Measurements from ENCODE around the gene CFP. TPM values are rescaled to one million over a fixed set of nuclear protein-coding genes. Genes with fewer than 3 reads are reported as not detected.
"Not testable (repeated sequence)": the region's sequence is repeated elsewhere in the genome, so short reads cannot be mapped to it uniquely, and the experiment has no call there.

CFP gene
- total RNA-seq, 2 donors from 2014 or later = 3.9 to 10.9 TPM

DNA sequence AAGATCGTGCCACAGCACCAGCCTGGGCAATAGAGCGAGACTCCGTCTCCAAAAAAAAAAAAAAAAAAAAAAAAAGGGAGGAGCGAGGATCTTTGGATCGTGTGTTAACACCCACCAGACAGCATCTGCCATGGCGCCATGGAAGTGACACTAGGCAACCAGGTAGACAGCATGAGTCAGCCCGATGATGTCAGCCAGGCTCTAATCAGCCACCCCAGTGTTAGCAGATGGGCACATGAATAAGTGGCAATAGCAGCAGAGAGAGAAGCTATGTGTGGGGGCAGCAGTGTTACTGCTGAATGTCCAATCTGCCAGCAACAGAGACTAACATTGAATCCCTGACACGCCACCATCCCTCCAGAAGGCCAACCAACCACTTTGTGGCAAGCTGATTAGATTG lies 16.6 kb downstream of the CFP start:
- DNase-seq (no peak), ATAC-seq (no peak)
- intact Hi-C loops (cut with DNase I) = no loop called here

DNA sequence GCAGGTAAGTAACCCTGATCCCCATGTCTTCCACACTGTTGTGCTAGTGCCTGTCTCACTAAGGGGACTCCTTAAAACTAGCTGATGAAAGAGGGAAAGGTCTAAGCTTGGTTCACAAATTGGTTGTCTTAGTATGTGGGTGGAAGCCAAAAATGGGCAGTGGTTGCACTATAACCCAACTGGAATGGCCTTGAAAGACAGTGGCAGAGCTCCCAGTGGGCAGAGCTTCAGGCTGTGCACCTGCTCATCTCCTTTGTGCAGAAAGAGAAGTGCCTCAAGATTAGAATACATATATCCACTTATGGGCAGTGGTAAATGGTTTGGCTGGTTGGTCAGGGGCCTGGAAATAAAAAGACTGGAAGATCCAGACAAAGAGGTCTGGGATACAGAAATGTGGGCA lies 17.3 kb downstream of the CFP start:
- intact Hi-C loops (cut with DNase I) = no loop called here
- ATAC-seq = no peak
- no peak for DNase-seq

DNA sequence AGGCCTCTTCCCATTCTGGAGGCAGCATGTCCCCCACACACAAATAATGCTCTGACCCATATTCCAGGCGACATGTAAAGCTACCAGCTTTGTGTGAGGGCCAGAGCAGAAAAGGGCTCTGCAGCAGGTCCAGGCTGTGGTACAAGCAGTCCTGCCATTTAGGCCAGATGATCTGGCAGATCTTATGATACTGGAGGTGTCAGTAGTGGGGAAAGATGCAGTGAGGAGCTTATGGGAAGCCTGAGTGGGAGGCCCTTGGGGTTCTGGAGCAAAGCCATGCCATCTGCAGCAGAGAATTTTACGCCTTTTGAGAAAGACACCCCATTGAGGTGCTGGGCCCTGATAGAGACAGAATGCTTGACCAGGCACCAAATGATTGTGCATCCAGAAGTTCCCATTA lies 17.8 kb downstream of the CFP start:
- ATAC-seq (no peak), DNase-seq (no peak)
- intact Hi-C loops (cut with DNase I) = no loop called here

DNA sequence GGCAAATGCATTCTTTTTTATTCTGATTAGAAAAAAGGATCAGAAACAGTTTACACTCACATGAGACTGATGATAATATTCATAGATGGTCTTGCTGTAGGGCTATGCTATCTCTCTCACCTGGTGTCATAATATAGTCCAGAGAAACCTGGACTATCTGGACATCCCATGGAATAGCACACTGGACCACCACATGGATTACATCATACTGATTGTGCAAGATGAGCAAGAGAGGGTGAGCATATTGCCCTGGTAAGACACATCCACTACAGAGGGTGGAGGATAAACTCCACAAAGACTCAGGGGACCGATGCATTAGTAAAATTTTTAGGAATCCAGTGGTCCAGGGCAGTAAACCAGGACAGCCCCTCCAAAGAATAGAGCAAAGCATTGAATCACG lies 18.2 kb downstream of the CFP start:
- ATAC-seq = no peak
- intact Hi-C loops (cut with DNase I) = no loop called here
- no peak for DNase-seq

DNA sequence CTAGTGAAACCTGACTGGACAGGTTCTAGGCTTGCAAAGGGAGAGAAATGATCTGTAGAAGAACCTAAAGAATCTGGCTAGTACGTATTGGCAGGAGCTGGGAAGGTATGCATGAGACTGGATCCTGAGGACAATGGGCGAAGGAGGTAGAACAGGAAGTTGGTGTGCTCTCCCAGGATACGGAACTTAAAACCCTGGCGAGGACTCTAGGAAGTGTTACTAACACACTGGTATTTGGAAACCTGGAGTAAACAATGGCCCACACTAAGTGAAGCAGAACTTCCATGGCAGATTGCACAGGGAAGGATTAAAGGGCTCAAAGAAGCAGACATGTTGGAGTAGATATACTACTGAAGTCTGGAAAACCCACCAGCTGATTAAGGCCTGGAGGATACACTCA lies 19.2 kb downstream of the CFP start:
- ATAC-seq = no peak
- intact Hi-C loops (cut with DNase I) = no loop called here

DNA sequence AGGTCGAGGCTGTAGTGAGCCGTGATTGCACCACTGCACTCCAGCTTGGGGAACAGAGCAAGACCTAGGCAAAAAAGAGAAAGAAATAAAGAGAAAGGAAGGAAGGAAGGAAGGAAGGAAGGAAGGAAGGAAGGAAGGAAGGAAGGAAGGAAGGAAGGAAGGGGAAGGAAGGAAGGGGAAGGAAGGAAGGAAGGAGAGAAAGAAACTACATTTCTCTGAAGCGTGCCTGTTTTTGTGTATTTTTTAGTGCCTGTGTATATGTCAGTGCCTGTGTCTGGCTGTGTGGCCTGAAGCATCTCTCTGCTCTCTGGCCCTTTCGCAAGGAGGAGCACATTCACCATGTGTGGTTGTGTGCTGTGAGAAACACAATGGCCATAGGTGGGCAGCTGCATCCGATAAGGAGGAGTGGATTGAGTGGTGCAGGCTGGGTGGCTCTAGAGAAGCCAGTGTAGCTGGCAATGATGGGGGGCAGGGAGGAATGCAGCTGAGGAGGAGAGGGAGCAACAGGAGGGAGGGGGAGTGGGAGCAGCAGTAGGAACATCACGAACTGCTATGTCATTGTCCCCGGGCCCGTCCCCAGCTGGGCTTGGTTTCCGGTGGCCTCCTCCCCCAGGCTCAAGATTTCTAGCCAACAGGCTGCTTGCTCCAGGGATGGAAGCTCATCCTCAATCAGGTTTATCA lies 21.5 kb downstream of the CFP start:
- no peak for ATAC-seq
- intact Hi-C loops (cut with DNase I) = no loop called here
- DNase-seq = no peak

More for the DNA sequence above, 19.2 kb downstream of the CFP start:
- DNase-seq = no peak

DNA sequence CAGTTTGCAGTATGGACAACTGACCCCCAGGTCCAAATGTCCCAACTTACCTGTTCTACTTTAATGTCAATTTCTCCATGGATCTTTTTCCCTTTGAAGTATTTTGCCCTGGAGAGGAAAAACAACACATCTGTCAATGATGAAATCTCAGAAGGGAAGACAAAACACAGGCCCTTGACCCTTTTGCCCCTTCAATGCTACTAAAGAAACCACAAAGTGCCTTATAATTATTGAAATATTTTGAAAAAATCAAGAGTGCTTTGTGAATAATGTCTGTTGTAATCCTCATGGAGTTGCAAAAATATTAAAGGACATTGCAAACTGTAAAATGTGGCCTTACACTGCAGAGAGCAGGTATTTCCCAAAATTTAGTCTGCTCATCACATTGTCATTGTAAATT lies 22.6 kb downstream of the CFP start:
- ATAC-seq (no peak), DNase-seq (no peak)
- intact Hi-C loops (cut with DNase I) = no loop called here

DNA sequence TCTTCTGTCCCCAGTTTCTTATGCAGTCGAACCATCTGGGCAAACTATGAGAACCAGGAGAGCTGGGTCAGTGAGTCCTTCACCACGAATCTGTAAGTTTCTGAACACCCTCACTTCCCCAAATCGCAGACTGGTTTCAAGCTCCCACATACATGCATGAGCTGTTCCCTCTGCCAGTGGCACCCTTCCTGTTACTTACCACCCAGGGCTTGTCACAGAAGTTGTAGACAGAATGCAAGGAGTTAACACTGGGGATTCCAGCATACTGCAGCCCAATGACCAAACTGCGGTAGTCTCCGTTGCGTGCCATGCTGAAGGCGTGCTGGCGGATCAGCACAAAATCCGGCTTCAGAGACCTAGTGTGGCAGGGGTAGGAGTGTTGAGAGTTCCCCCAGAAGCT lies 24.7 kb downstream of the CFP start:
- DNase-seq (no peak), ATAC-seq (no peak)
- intact Hi-C loops (cut with DNase I) = no loop called here

DNA sequence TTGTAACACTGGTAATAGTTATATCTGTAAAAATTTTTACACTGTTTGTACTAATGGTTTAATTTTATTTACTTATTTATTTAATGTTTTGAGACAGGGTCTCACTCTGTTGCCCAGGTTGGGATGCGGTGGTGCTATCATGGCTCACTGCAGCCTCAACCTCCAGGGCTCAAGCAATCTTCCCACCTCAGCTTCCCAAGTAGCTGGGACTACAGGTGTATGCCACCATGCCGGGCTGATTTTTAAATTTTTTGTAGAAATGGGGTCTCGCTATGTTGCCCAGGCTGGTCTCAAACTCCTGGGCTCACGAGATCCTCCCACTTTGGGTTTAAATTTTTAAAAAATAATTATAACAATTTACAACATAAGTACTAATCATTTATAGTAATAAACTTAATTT lies 26.6 kb downstream of the CFP start:
- ATAC-seq; intact Hi-C loops (cut with DNase I); DNase-seq: not testable (repeated sequence)

DNA sequence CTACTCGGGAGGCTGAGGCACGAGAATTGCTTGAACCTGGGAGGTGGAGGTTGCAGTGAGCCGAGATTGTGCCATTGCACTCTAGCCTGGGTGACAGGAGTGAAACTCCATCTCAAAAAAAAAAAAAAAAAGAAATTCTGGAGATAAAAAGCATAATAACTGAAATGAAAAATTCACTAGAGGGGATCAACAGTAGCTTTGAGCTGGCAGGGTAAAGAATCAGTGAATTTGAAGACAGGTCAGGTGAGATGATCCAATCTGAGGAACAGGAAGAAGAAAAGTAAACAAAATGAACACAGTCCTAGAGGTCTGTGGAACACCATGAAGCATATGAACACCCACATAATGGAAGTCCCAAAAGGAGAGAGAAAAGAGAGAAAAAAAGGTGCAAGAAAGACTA lies 32.5 kb downstream of the CFP start:
- no peak for DNase-seq
- no peak for ATAC-seq
- intact Hi-C loops (cut with DNase I) = no loop called here

DNA sequence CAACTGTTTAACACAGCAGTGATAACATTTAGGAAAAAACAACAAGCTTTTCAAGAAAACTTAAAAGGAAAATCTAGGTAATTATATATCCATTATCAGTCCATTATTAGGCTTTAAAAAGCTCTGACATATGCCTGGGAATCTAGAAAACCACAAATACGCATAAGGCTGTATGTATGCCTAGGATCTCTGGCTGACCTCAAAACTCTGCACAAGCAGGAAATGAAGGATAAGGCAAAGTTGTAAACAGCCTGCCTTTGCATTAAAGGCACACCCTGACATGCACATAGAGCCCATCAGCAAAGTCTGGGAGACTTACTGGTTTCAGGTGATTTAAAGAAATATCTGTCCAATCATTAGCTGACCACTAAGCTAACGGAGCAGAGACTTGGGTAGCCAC lies 33.5 kb downstream of the CFP start:
- intact Hi-C loops (cut with DNase I) = no loop called here
- ATAC-seq = no peak
- DNase-seq = no peak

DNA sequence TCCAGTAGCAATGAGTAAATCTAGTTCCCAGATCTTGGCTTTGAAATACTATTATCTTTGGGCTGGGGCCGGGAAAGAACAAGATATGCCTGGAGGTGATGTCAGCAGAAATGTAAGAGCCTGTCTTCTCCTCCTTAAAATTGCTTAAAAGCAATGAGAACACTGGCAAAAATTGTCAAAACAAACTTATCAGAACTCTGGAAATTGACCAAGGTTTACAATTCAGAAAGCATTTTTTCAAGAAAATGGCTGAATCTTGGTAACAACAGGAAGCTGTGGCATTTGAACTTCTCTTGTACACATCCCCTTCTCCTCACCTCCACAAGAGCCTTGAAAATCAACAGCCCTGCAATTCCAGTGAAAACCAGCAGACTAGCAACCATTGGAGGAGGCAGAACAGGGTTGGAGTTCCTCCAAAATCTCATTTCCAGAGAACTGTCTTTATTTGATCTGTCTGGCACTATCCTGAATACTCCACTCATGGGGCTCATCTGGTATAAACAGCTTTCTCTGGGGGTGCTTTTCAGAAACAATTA lies 33.9 kb downstream of the CFP start:
- intact Hi-C loops (cut with DNase I) = no loop called here
- DNase-seq (no peak), ATAC-seq (peak; percentile 57 to 91)

DNA sequence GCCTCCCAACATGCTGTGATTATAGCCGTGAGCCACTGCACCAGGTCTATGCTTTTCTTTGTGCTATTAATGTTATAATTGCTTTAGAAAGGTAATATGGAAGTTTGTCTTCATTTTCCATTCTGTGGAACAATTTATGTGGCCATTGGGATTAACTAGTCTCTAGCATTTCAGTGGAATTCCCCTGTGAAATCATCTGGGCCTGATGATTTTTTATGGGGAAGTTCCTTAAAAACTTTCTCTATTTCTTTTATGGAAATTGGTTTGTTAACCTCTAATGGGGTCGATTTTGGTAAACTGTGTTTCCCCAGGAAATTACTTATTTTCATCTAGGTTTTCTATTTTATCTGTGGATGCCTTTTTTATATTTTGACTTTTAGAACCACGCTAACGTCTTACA lies 36.2 kb downstream of the CFP start:
- intact Hi-C loops (cut with DNase I) = no loop called here
- no peak for DNase-seq
- no peak for ATAC-seq

DNA sequence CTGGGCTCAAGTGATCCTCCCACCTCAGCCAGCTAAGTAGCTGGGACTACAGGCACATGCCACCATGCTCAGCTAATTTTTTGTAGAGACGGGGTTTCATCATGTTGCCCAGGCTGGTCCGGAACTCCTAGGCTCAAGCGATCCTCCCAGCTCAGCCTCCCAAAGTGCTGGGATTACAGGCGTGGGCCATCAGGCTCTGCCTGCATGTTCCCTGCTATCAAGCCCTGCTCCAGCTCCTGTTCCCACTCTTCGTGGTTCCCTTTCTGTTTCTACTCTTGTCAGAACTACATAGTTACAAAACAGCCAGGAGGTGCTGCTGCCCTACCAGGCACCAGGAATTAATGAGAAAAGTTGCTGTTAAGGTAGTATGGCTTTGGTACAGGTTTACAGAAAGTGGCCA lies 38.7 kb downstream of the CFP start:
- DNase-seq (no peak), ATAC-seq (no peak)
- intact Hi-C loops (cut with DNase I) = no loop called here

DNA sequence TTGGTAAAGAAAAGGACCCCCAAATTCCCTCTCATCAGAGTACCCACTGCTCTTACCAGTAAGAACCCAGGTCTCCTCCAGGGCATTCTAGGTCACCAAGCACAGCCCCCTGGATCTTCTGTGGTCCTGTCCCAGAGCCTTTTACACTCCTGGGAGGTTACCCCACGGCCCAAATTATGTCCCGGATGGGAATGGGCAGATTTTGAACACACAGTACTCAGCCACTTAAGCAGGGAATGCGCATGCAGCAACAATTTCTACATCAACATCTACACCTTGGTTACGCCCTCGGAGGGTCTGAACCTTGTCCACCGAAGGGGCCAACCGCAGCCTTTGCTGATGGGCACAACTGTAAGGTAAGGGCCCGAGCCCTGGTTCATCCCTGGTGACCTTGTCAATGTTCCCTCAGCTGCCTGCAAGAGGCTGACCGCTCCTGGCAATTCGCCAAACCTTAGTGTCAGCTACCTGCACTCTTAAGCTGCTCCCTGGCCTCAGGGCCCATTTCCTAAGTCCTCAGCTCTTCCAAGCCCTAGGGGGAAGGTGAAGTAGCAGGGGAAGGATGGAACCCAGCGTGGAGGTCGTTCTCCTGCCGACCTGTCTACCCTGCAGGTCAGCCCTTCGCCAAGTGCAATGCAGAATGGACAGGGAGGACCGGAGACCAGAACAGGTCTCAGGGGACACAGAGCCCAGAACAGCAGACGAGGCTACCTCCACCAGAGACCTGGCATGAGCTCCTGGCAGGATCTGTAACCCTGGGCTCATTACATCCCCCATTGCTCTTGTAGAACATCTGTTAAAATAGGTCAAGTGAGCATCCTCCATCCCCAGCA lies 41.6 kb downstream of the CFP start:
- intact Hi-C loops (cut with DNase I) = no loop called here
- ATAC-seq (peak in 1 of 2 donors; percentile 9), DNase-seq (no peak)

DNA sequence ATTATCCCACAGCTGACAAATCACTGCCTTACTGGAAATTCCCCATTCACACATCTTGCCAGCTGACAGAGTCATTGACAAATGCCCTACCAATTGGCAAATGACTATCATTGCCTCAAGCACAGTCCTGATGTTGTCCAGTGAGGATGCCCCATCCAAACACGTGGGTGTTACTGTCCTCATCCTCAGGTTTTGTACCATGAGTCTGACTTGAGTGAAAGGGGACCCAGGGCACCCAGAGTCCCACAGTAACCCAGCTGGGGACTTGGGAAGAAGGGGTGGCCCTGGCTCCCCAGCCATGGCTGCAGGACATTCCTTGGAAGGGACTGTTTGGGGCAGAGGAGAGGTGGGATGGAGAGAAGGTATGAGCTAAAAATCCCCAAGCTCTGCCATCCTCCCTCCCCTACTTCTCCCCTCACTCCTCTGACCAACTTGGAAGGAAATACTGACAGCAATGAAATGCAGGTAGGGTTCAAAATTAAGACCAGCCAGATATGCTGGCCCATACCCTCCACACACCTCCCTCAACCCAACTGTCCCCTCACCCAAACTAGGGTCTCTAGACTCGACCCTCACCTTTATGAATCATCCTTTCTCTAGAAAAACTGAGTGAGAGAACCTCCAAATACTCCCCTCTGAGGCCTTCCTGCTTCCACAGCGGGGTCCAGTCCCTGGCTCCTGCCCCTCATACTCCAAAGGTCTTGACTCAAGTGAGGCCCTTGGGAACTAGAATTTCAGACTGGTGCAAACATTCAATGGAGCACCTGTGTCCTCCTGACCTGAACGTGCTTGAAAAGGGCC lies 42.4 kb downstream of the CFP start:
- no peak for DNase-seq
- intact Hi-C loops (cut with DNase I) = no loop called here
- ATAC-seq = peak in 1 of 2 donors; percentile 1

DNA sequence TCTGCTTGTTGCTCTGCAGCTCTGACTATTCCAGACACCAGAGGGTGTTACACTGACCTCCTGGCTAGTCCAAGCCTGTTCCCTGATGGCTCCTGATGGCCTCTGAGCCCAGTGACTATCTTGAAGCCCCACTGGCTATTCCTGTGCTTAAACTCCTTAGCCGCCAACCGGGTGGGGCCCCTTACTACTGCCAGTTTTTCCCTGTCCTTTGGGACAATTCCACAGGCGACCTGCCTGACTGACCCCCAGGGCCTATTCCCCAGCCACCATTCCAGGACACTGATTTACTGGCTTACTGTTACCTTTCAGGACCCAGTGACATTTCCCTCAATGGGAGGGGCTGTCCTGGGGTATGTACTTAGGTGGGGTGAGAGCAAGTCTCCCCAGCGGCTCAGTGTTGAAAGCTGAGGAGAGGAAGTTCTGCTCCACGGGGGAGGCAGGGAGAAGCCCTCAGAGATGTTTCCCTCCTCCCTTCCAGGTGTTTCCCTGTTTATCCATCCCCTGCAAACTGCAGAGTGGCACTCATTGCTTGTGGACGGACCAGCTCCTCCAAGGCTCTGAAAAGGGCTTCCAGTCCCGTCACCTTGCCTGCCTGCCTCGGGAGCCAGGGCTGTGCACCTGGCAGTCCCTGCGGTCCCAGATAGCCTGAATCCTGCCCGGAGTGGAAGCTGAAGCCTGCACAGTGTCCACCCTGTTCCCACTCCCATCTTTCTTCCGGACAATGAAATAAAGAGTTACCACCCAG lies 43.5 kb downstream of the CFP start:
- ATAC-seq (no peak), DNase-seq (no peak)
- intact Hi-C loops (cut with DNase I) = no loop called here

DNA sequence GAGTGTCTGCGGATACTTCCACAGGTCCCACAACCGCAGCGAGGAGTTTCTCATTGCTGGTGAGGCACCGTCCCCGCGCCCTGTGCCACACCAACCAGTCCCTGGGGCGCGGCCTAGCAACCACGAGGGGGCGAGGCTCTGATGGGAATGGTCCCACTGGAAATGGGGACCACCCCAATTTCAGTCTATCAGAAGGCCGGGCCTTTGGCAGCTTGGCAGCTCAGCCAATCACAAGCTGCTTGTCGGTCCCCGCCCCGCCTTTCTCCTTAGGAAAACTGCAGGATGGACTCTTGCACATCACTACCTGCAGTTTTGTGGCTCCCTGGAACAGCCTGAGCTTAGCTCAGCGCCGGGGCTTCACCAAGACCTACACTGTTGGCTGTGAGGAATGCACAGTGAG lies 44.5 kb downstream of the CFP start:
- intact Hi-C loops (cut with DNase I) = no loop called here
- ATAC-seq (no peak), DNase-seq (no peak)

DNA sequence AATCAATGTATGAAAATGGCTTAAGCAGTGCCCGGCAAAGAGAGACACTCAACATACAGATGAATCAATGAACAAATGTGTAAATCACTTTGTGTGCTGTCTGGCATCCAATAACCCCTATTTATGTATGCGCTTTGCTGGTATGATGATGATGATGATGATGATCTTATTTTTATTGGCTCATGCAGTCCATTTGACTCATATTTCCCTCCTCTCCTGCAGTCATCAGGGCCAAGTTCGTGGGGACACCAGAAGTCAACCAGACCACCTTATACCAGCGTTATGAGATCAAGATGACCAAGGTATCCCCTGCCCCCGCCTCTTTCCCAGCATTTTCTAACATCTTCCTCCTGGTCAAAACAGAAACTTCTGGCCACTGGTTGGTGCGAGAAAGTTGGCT lies 45.0 kb downstream of the CFP start:
- no peak for ATAC-seq
- intact Hi-C loops (cut with DNase I) = no loop called here
- DNase-seq = no peak
